GM23248 (cell line): ENCODE measurements around the gene NDUFAF7. TPM values are rescaled to one million over a fixed set of nuclear protein-coding genes. Genes with fewer than 3 reads are reported as not detected.

ENCODE experiments used
- DNase-seq: peaks from one replicate; pipeline ENCODE4 v3.0.0-alpha.2; 2015
- H2AFZ ChIP-seq: fragments of 200-600 bp; sonication (generic); 2 replicates; pipeline ENCODE4 v1.6.1; 2016; ENCODE audit warnings: antibody characterized with exemption
- H3F3A ChIP-seq: fragments of 200-600 bp; sonication (generic); 2 replicates; pipeline ENCODE4 v1.6.1; 2016; ENCODE audit warnings: mild to moderate bottlenecking, antibody characterized with exemption, mixed run types; ENCODE audit not compliant: insufficient read depth
- H3K27ac ChIP-seq: fragments of 200-600 bp; sonication (generic); 2 replicates; pipeline ENCODE4 v1.5.1; 2016; ENCODE audit warnings: mild to moderate bottlenecking
- H3K27me3 ChIP-seq: fragments of 200-600 bp; sonication (generic); replicated peaks from 2 replicates; pipeline ENCODE4 v1.6.1; 2016; ENCODE audit warnings: mild to moderate bottlenecking; ENCODE audit not compliant: insufficient read depth
- H3K36me3 ChIP-seq: fragments of 200-600 bp; sonication (generic); 2 replicates; pipeline ENCODE4 v1.6.1; 2016; ENCODE audit warnings: low read depth, mild to moderate bottlenecking
- H3K4me1 ChIP-seq: fragments of 200-600 bp; sonication (generic); 2 replicates; pipeline ENCODE4 v1.6.1; 2016; ENCODE audit warnings: mild to moderate bottlenecking; ENCODE audit not compliant: insufficient read depth
- H3K4me2 ChIP-seq: fragments of 200-600 bp; sonication (generic); one replicate; pipeline ENCODE4 v1.6.1; 2016; ENCODE audit warnings: mild to moderate bottlenecking; ENCODE audit not compliant: unreplicated experiment
- H3K4me3 ChIP-seq: fragments of 200-600 bp; sonication (generic); 2 replicates; pipeline ENCODE4 v1.5.1; 2016; ENCODE audit warnings: mild to moderate bottlenecking
- H3K79me2 ChIP-seq: fragments of 200-600 bp; sonication (generic); 2 replicates; pipeline ENCODE4 v1.6.1; 2016; ENCODE audit warnings: mild to moderate bottlenecking; ENCODE audit not compliant: insufficient read depth
- H3K9ac ChIP-seq: fragments of 200-600 bp; sonication (generic); 2 replicates; pipeline ENCODE4 v1.6.1; 2016; ENCODE audit warnings: mild to moderate bottlenecking
- H3K9me2 ChIP-seq: fragments of 200-600 bp; sonication (generic); 2 replicates; pipeline ENCODE4 v1.6.1; 2016; ENCODE audit warnings: mixed run types, mild to moderate bottlenecking, moderate library complexity; ENCODE audit not compliant: insufficient read depth
- H3K9me3 ChIP-seq: fragments of 200-600 bp; sonication (generic); one replicate; pipeline ENCODE4 v1.6.1; 2017; ENCODE audit warnings: low read depth
- H4K20me1 ChIP-seq: fragments of 200-600 bp; sonication (generic); 2 replicates; pipeline ENCODE4 v1.6.0; 2016; ENCODE audit not compliant: insufficient read depth
- EZH2 ChIP-seq: fragments of 200-600 bp; sonication (generic); IDR thresholded peaks from 2 replicates; pipeline ENCODE4 v1.6.1; 2018; ENCODE audit warnings: antibody characterized with exemption, mild to moderate bottlenecking; ENCODE audit not compliant: insufficient read depth, poor library complexity, severe bottlenecking
- EZH2phosphoT487 ChIP-seq: fragments of 200-600 bp; sonication (generic); IDR thresholded peaks from 2 replicates; pipeline ENCODE4 v1.6.1; 2018; ENCODE audit warnings: antibody characterized with exemption, moderate library complexity, mild to moderate bottlenecking, low read depth; ENCODE audit not compliant: insufficient read depth
- WGBS, 2 experiments: methylation state at CpG; one replicate each; pipeline ENCODE4 v1.1.6; 2015 to 2017; ENCODE audit warnings: low lambda C conversion rate in 2 of 2, low coverage in 1 of 2; ENCODE audit errors: missing lambda C conversion rate in 2 of 2; 5-methylcytosine and 5-hydroxymethylcytosine counted together
- in situ Hi-C: fragments of 300-500 bp; cut with MboI; formaldehyde crosslinking; loops from 2 replicates; pipeline ENCODE4 v1.15.0; 2020
- polyA plus RNA-seq: library from polyadenylated mRNA; unstranded; fragments of >200 nt; fragmentation: Nextera tagmentation; extraction: Ambion mirVana; gene quantifications from 2 replicates; pipeline ENCODE4 v1.2.1, GENCODE V29; 2016
- total RNA-seq: library from RNA; depleted of rRNA; stranded (reverse); fragments of >200 nt; shearing (Covaris generic); gene quantifications from 2 replicates; pipeline ENCODE4 v1.2.3, GENCODE V29; 2014

NDUFAF7 gene
- total and polyA plus RNA-seq, 2 experiments from 2014 or later, result 14.8 to 16.4 TPM

- WGBS, 2 experiments, result 99 to 100% methylated on average over 4 of the region's 4 CpGs
- Histone ChIP-seq H3K9ac (no peak overlapping the region), H4K20me1 (peaks cover 5% of the 10 kb centered on the region; the same call in 1 of the 2 replicates), H3K4me2 (no peak overlapping the region), H3K36me3 (peaks cover 30% of the 10 kb centered on the region), H3K27me3 (no peaks in the 10 kb centered on the region), H2AFZ (no peak overlapping the region), H3K79me2 (peaks cover 85% of the 10 kb centered on the region), H3F3A (peaks cover 5% of the 10 kb centered on the region), H3K9me3 (no peaks in the 10 kb centered on the region), H3K4me1 (peaks cover 16% of the 10 kb centered on the region), H3K9me2 (no peaks in the 10 kb centered on the region), H3K27ac (no peak overlapping the region), H3K4me3 (no peak overlapping the region)
- no peak for TF ChIP-seq EZH2
- in situ Hi-C loops, result no loop called here
- no peak for DNase-seq
These were observed 4.6 kb upstream of the NDUFAF7 start for GRCh38 chr2:37226863-37227262.

DNA sequence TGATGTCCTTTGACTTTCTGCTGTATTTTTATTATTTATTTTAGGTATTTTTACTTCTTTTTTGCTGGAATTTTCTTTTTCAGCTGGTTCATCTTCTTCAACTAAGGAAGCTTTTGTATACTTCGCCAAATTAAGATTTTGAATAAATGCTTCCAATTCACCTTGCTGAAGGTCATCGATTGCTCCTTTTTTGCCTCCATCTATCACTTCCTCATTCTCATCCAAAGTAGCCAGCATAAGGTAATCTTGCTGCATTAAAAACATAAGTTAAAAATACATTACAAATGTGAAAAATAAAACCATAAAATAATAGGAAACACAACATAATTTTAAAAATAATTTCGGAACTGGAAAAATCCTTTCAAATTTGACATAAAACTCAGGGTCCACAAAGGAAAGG is 2.7 kb upstream of the NDUFAF7 start:
- H3K36me3 ChIP-seq, result peaks cover 20% of the 10 kb centered on the region
- H3K4me1 ChIP-seq, result peaks cover 21% of the 10 kb centered on the region
- no peaks in the 10 kb centered on the region for H4K20me1 ChIP-seq
- no peak overlapping the region for H3K4me2 ChIP-seq
- H3K27ac ChIP-seq, result no peak overlapping the region
- TF ChIP-seq EZH2phosphoT487, result no peak
- WGBS, 2 experiments, result 97 to 99% methylated on average over 3 of the region's 3 CpGs
- no peak overlapping the region for H2AFZ ChIP-seq
- DNase-seq, result no peak
- in situ Hi-C loops, result no loop called here
- no peak overlapping the region for H3K9ac ChIP-seq
- no peak overlapping the region for H3K4me3 ChIP-seq
- no peaks in the 10 kb centered on the region for H3K9me3 ChIP-seq
- H3K27me3 ChIP-seq, result no peaks in the 10 kb centered on the region
- H3K9me2 ChIP-seq, result no peaks in the 10 kb centered on the region
- peaks cover 10% of the 10 kb centered on the region for H3F3A ChIP-seq
- H3K79me2 ChIP-seq, result peaks cover 89% of the 10 kb centered on the region

DNA sequence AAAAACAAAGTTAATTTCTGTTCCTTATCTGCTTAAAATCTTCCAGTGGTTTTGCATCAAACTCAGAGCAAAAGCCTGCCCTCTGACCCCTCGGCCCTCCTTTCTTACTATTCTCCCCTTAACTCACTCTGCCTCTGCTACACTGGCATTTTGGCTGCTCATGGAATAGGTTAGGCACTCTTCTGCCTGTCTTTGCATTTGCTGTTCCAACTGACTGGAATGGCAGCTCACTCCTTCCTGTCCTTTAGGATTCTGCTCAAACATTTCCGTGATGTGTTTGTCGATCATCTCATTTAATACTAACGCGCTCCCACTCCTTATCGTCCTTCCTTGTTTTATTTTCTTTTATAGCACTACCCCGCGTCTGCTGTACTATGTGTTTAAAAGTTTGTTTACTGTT is 877 bp upstream of the NDUFAF7 start:
- H3F3A ChIP-seq, result peaks cover 10% of the 10 kb centered on the region
- peak overlapping the region; percentile 97 for H3K9ac ChIP-seq
- H3K4me2 ChIP-seq, result peak overlapping the region; percentile 95
- in situ Hi-C loops, result no loop called here
- H3K9me3 ChIP-seq, result no peaks in the 10 kb centered on the region
- no peaks in the 10 kb centered on the region for H3K9me2 ChIP-seq
- TF ChIP-seq EZH2phosphoT487 (no peak), EZH2 (no peak)
- H3K27ac ChIP-seq, result peak overlapping the region; percentile 97
- DNase-seq, result peak; percentile 44
- H2AFZ ChIP-seq, result peak overlapping the region; percentile 93
- H4K20me1 ChIP-seq, result no peaks in the 10 kb centered on the region
- peak overlapping the region; percentile 89 for H3K4me3 ChIP-seq
- H3K27me3 ChIP-seq, result no peaks in the 10 kb centered on the region
- 1 to 2% methylated on average over 8 of the region's 8 CpGs for WGBS, 2 experiments
- peaks cover 21% of the 10 kb centered on the region for H3K4me1 ChIP-seq
- H3K36me3 ChIP-seq, result peaks cover 20% of the 10 kb centered on the region
- H3K79me2 ChIP-seq, result peaks cover 93% of the 10 kb centered on the region

- H3K4me2 ChIP-seq, result peak overlapping the region; percentile 95
- H3F3A ChIP-seq, result peaks cover 10% of the 10 kb centered on the region
- peak; percentile 62 for DNase-seq
These were observed 874 bp downstream of the NDUFAF7 start for GRCh38 chr2:37232131-37232933.

More at GRCh38 chr2:37232131-37232933, 874 bp downstream of the NDUFAF7 start:
- no peak for TF ChIP-seq EZH2phosphoT487
- no peak for TF ChIP-seq EZH2
- peak overlapping the region; percentile 93 for H2AFZ ChIP-seq
- H3K9me3 ChIP-seq, result no peaks in the 10 kb centered on the region
- in situ Hi-C loops, result no loop called here
- H3K4me3 ChIP-seq, result peak overlapping the region; percentile 89
- peaks cover 95% of the 10 kb centered on the region for H3K79me2 ChIP-seq
- H3K9ac ChIP-seq, result peak overlapping the region; percentile 97
- H4K20me1 ChIP-seq, result no peaks in the 10 kb centered on the region
- peaks cover 19% of the 10 kb centered on the region for H3K36me3 ChIP-seq
- H3K27ac ChIP-seq, result peak overlapping the region; percentile 97
- 7 to 8% methylated on average over 18 of the region's 18 CpGs for WGBS, 2 experiments
- H3K9me2 ChIP-seq, result no peaks in the 10 kb centered on the region
- peaks cover 21% of the 10 kb centered on the region for H3K4me1 ChIP-seq
- H3K27me3 ChIP-seq, result no peaks in the 10 kb centered on the region
